Medulla oblongata (tissue), 1 donor: ENCODE results near the gene COL6A2.
"Not testable (repeated sequence)": the region's sequence is repeated elsewhere in the genome, so short reads cannot be mapped to it uniquely, and the experiment has no call there.

Source experiments
- DNase-seq: peaks from one replicate; pipeline ENCODE4 v3.0.0-alpha.2; 2015; ENCODE audit errors: extremely low spot score

Gene COL6A2

DNA sequence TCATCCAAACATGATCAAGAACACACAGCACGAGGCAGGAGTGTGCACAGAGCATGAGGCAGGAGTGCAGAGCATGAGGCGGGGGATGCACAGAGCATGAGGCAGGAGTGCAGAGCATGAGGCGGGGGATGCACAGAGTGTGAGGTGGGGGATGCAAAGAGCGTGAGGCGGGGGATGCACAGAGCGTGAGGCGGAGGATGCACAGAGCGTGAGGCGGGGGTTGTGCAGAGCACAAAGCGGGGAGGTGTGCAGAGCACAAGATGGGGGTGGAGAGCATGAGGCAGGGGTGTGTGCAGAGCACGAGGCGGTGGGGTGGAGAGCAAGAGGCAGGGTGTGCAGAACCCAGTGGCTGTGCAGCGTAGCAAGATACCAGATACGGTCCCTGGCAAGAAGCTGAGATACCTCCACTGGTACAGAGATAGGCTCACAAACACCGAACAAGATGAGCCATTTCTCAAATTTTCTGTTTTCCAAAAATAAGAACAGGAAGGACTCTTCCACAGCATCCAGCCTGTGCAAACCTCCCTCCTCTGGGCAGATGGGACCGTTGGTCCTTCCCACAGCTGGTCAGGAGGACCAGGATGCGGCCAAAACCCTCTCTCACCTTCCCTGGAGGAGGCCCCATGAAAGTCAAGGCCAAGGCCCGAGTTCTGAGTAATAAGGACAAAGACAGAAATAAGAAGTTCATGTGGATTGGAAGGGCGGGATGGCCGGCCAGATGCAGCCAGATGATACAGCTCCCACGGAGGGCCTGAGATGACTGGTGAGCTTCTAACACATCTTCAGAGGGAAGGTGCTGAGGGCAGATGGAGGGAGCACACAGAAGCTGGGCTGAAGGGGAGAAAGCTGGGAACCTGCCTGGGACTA, 74.3 kb downstream of the COL6A2 start:
- no peak for DNase-seq

DNA sequence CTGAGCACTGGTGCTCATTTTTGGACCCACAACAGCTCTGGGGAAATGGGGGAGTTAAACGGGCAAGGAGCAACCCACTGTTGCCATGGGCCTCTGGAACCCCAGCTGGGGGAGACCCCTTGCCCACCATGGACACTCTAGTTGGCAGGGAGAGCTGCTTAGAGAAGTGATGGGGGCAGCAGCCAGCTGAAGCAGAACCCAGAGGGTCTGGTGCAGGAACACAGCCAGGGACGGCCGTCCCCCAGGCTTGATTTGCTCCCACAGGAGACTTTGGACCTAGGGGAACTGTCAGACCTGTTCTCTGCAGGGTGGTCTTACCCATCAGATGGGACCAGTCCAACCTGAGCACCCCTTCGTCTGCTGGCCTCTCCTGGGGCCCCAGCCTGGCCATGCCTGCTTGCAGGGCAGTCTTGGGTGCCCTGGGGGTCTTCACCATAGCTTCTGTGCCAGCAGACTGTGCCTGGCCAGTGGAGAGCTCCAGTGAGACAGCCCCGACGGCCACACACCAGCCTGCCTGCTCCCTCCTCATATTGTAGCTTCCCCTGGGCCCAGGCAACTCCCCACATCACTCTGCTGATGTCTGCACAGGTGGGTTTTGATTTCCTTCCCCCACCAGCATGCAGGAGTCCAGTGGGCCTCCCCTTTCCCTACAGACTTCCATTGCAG, 75.1 kb downstream of the COL6A2 start:
- no peak for DNase-seq

GRCh38 chr21:46173573-46173972, 75.7 kb downstream of the COL6A2 start:
- no peak for DNase-seq

GRCh38 chr21:46176443-46177129, 78.7 kb downstream of the COL6A2 start:
- not testable (repeated sequence) for DNase-seq

DNA sequence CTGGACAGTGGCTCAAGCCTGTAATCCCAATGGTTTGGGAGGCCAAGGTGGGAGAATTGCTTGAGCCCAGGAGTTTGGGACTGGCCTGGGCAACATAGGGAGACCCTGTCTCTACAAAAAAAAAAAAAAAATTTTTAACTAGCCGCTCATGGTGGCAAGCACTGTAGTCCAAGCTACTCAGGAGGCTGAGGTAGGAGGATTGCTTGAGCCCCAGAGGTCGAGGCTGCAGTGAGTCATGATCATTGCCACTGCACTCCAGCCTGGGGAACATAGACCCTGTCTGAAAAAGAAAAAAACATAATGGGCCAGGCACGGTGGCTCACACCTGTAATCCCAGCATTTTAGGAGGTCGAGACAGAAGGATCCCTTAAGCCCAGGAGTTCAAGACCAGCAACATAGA, 81.0 kb downstream of the COL6A2 start:
- no peak for DNase-seq
